Endothelial cell of umbilical vein (primary cell): ENCODE results near the gene CCDC81. TPM values are rescaled to one million over a fixed set of nuclear protein-coding genes. Genes with fewer than 3 reads are reported as not detected.

Source experiments
- BruUV-seq: library from RNA; stranded (reverse); fragments of 400-500 nt; replicated peaks from 2 replicates; lab custom pipeline; 2021; lab: Mats Ljungman, UMichigan
- CTCF ChIA-PET: fragments of 300-600, 350-600 bp; sonication (Branson Sonifier 250); formaldehyde crosslinking; loops from one replicate; lab custom pipeline; 2021; ENCODE audit warnings: antibody characterized with exemption, inconsistent platforms; lab: Charles Lee
- POLR2A ChIA-PET: fragments of 300-600, 350-600 bp; sonication (Branson Sonifier 250); formaldehyde crosslinking; loops from one replicate; lab custom pipeline; 2021; ENCODE audit warnings: antibody characterized with exemption, inconsistent platforms; lab: Charles Lee
- DNase-seq: peaks from one replicate; pipeline ENCODE4 v3.0.0-alpha.2; 2011; ENCODE audit warnings: low read depth, low spot score
- FAIRE-seq: peaks from 2 replicates; lab custom pipeline; 2011; peaks lifted over from hg19 to GRCh38; lab: Jason Lieb, UNC
- H2AFZ ChIP-seq: 2 replicates; pipeline ENCODE4 v1.6.0; 2012; ENCODE audit warnings: low read depth, low read length, control low read depth, inconsistent platforms
- H3K27ac ChIP-seq: 2 replicates; pipeline ENCODE4 v1.5.1; 2011; ENCODE audit warnings: low read depth, mild to moderate bottlenecking, control low read depth, low read length, moderate library complexity; ENCODE audit not compliant: insufficient read depth
- H3K27me3 ChIP-seq, 2 experiments: 2 replicates each; pipeline versions ENCODE4 v1.6.0 to v1.6.1; 2011; ENCODE audit warnings: low read length in 2 of 2, mixed read lengths in 1 of 2; ENCODE audit not compliant: control insufficient read depth in 2 of 2, insufficient read depth in 2 of 2
- H3K36me3 ChIP-seq, 2 experiments: 2 replicates in 1 of 2; 3 replicates in 1 of 2; pipeline ENCODE4 v1.5.1; 2011; ENCODE audit warnings: low read length in 2 of 2, mild to moderate bottlenecking in 1 of 2, moderate library complexity in 1 of 2; ENCODE audit not compliant: control insufficient read depth in 2 of 2, insufficient read depth in 2 of 2; ENCODE audit errors: extremely low read depth in 1 of 2
- H3K4me1 ChIP-seq: 3 replicates; pipeline ENCODE4 v1.5.1; 2011; ENCODE audit warnings: mild to moderate bottlenecking, low read length; ENCODE audit not compliant: control insufficient read depth, insufficient read depth; ENCODE audit errors: extremely low read depth
- H3K4me2 ChIP-seq: 2 replicates; pipeline ENCODE4 v1.6.1; 2011; ENCODE audit warnings: low read length, control low read depth, mixed read lengths; ENCODE audit not compliant: insufficient read depth
- H3K4me3 ChIP-seq, 3 experiments: fragments of 200-600 bp in 1 of 3; sonication (generic), shearing (Covaris generic) in 1 of 3; replicated peaks in 1 of 3; 2 replicates each; pipeline ENCODE4 v1.5.1; 2011 to 2016; ENCODE audit warnings: control low read depth in 3 of 3, low read length in 3 of 3, mild to moderate bottlenecking in 2 of 3, inconsistent platforms in 1 of 3, low read depth in 1 of 3, moderate library complexity in 1 of 3; ENCODE audit not compliant: insufficient read depth in 1 of 3
- H3K79me2 ChIP-seq: 2 replicates; pipeline ENCODE4 v1.6.0; 2012; ENCODE audit warnings: low read length, inconsistent platforms; ENCODE audit not compliant: control insufficient read depth, insufficient read depth
- H3K9ac ChIP-seq: replicated peaks from 2 replicates; pipeline ENCODE3; 2011; ENCODE audit warnings: low read length, control low read depth; ENCODE audit not compliant: insufficient read depth; ENCODE audit errors: extremely low read depth
- H3K9me1 ChIP-seq: replicated peaks from 3 replicates; pipeline ENCODE4 v1.6.0; 2011; ENCODE audit warnings: mild to moderate bottlenecking, low read length; ENCODE audit not compliant: control insufficient read depth, insufficient read depth; ENCODE audit errors: extremely low read depth
- H3K9me3 ChIP-seq: replicated peaks from 2 replicates; pipeline ENCODE4 v1.5.1; 2012; ENCODE audit warnings: low read length, inconsistent platforms; ENCODE audit not compliant: control insufficient read depth, insufficient read depth
- H4K20me1 ChIP-seq: replicated peaks from 2 replicates; pipeline ENCODE3; 2011; ENCODE audit warnings: mild to moderate bottlenecking, low read length; ENCODE audit not compliant: control insufficient read depth, insufficient read depth; ENCODE audit errors: extremely low read depth
- CTCF ChIP-seq, 2 donors: IDR thresholded peaks; 1 replicate in 1 of 2; 2 replicates in 1 of 2; pipeline ENCODE4 v1.5.1; 2011; ENCODE audit warnings: low read length in 2 of 2, mild to moderate bottlenecking in 2 of 2, moderate library complexity in 2 of 2, control low read depth in 1 of 2, inconsistent platforms in 1 of 2, low read depth in 1 of 2; ENCODE audit not compliant: insufficient read depth in 1 of 2; ENCODE audit errors: extremely low read depth in 1 of 2
- EZH2 ChIP-seq: IDR thresholded peaks from 2 replicates; pipeline ENCODE4 v1.6.1; 2012; ENCODE audit warnings: borderline replicate concordance, low read depth, mild to moderate bottlenecking, moderate library complexity, low read length, inconsistent platforms; ENCODE audit not compliant: severe bottlenecking
- GATA2 ChIP-seq: IDR thresholded peaks from 2 replicates; pipeline ENCODE4 v1.7.0; 2011; ENCODE audit warnings: low read depth, mild to moderate bottlenecking, moderate library complexity, mixed read lengths, low read length; ENCODE audit not compliant: insufficient read length, insufficient read depth
- MAX ChIP-seq: IDR thresholded peaks from 2 replicates; pipeline ENCODE4 v1.6.1; 2011; ENCODE audit not compliant: insufficient read depth, insufficient read length
- MYC ChIP-seq: IDR thresholded peaks from one replicate; pipeline ENCODE4 v1.6.1; 2011; ENCODE audit warnings: mild to moderate bottlenecking, low read depth, low read length
- POLR2A ChIP-seq: IDR thresholded peaks from 2 replicates; pipeline ENCODE4 v1.6.1; 2012; ENCODE audit warnings: low read depth, mild to moderate bottlenecking, control low read depth, low read length
- POLR2AphosphoS5 ChIP-seq: IDR thresholded peaks from 2 replicates; pipeline ENCODE4 v1.6.1; 2012; ENCODE audit warnings: low read depth, mild to moderate bottlenecking, control low read depth, low read length, moderate library complexity; ENCODE audit not compliant: insufficient read depth
- dilution Hi-C: fragments of 300-500 bp; cut with MboI; formaldehyde crosslinking; loops from one replicate; pipeline ENCODE4 v1.15.0; 2019; ENCODE audit warnings: low sequenced_read_pairs; ENCODE audit not compliant: extremely low pct_ligation_motif_present
- intact Hi-C: fragments of 100-400 bp; cut with micrococcal nuclease; formaldehyde crosslinking; loops from one replicate; pipeline ENCODE4 v1.10.0; 2022
- polyA plus RNA-seq, 4 experiments: library from polyadenylated mRNA; depleted of rRNA in 3 of 4; stranded (reverse) in 3 of 4; unstranded in 1 of 4; fragments of >200 nt; gene quantifications; 2 replicates each; pipeline versions ENCODE4 v1.2.1 to v1.2.3, GENCODE V29; 2011 to 2012; ENCODE audit warnings: missing spikeins in 1 of 4
- total RNA-seq: library from RNA; stranded (reverse); gene quantifications from 2 replicates; pipeline ENCODE4 v1.2.3, GENCODE V29; 2021

Gene CCDC81
- total and polyA plus RNA-seq, 2 donors (not counting 3 experiments of a cell fraction or from before 2014, with no cell fraction given), result 0.57 to 1.1 TPM

- FAIRE-seq, result peak; percentile 83
- peak overlapping the region; percentile 54 for H2AFZ ChIP-seq
- peak overlapping the region; percentile 34 for H3K27ac ChIP-seq
- peaks cover 7% of the 10 kb centered on the region for H3K4me1 ChIP-seq
- H3K4me3 ChIP-seq, result no peak overlapping the region
- no peaks in the 10 kb centered on the region for H3K27me3 ChIP-seq
- dilution Hi-C loops, result no loop called here
- H3K79me2 ChIP-seq, result no peaks in the 10 kb centered on the region
- TF ChIP-seq EZH2 (no peak), CTCF (IDR thresholded peaks at IDR 0.05; ENCODE audit: extremely low read depth in 1 of 2, insufficient read depth in 1 of 2, low read depth in 1 of 2, low read length in 2 of 2) (peak; percentile 19 to 33), POLR2AphosphoS5 (no peak), MAX (no peak), MYC (no peak), POLR2A (no peak), GATA2 (no peak)
- no peak overlapping the region for H3K4me2 ChIP-seq
- no peak overlapping the region for H3K9ac ChIP-seq
- ChIA-PET CTCF (interaction anchor here (0.6 to 4.9 kb wide), 53 partner anchors 9 to 928 kb away, joined by 3 to 97 read pairs (median 5); partner anchors contain the start of genes CCDC81 and CCDC83), POLR2A (no interaction called here)
- no peaks in the 10 kb centered on the region for H3K36me3 ChIP-seq
- H3K9me3 ChIP-seq, result no peaks in the 10 kb centered on the region
- DNase-seq, result peak; percentile 61
- intact Hi-C loops, result loop anchor here (1.0 to 2.0 kb wide), 5 partner anchors 58 to 558 kb away; no protein-coding TSS in a partner anchor
- BruUV-seq, result no TSS peak
- H4K20me1 ChIP-seq, result no peaks in the 10 kb centered on the region
- H3K9me1 ChIP-seq, result no peaks in the 10 kb centered on the region
Observed at GRCh38 chr11:86360775-86361395, 13.8 kb upstream of the CCDC81 start.
